ENCODE measurements around the gene ALOX5AP.

Gene ALOX5AP

DNA sequence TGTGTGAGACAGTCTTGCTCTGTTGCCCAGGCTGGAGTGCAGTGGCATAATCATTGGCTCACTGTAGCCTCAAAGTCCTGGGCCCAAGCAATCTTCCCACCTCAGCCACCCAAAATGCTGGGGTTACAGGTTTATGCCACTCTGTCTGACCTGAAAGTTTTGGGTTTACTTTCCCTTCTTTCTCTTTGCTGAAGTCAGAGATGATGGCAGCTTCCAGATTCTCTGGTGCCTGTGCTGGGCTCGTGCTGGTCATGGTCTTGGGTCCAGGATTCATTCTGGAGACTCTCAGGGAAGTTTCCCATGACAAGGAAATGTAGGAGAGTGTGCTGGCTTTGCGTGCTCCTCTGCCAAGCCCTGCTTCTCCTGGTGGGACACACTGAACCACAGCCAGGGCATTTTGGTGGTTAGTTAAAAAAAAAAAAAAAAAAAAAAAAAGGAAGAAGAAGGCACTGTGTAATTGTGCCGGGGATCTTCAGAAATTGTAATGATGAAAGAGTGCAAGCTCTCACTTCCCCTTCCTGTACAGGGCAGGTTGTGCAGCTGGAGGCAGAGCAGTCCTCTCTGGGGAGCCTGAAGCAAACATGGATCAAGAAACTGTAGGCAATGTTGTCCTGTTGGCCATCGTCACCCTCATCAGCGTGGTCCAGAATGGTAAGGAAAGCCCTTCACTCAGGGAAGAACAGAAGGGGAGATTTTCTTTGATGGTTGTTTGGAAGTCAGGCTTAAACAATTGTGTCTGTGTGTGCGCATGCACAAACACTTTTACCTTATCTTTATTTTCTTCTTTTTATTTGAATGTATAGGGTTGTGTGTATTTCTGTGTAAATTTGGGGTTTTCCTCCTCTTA lies at the start of gene ALOX5AP:
Gene ALOX5AP, plus strand, starts transcription at position 519 of the 847 bp plus-strand sequence. Its CDS starts 63 bp downstream, at position 582.
- H3K36me3 Mint-ChIP-seq: no peaks in the 10 kb centered on the region
- H3K4me3 Mint-ChIP-seq: peak within 1 kb of the TSS; percentile 83
- H3K9me3 Mint-ChIP-seq: no peaks in the 10 kb centered on the region
- H3K4me1 Mint-ChIP-seq: peaks cover 65% of the 10 kb centered on the region
- peak; percentile 95 for ATAC-seq
- peak within 1 kb of the TSS; percentile 86 for H3K27ac Mint-ChIP-seq
- no peaks in the 10 kb centered on the region for H3K27me3 Mint-ChIP-seq

DNA sequence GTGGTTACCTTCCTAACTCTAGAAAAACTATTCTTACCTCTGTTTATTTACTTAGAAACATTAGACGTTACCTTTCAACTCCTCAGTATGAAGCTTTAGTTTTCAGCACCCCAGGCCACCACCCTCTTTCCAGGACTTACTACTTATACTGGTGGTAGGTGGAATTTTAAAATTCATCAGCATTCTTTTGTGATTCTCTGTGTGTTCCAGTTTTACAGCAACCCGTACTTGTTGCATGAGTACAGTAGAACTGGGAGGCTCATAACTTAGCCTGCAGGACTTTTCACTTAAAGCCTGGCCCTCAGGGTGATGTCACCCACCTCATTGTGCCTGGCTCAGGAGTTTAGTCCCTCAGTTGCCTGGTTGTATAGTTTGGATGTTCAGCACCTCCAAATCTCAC lies 49.4 kb upstream of the ALOX5AP start:
- Mint-ChIP-seq H3K27ac (no peak overlapping the region), H3K36me3 (no peaks in the 10 kb centered on the region), H3K4me3 (no peak overlapping the region), H3K4me1 (peaks cover 14% of the 10 kb centered on the region), H3K9me3 (peaks cover 3% of the 10 kb centered on the region), H3K27me3 (no peaks in the 10 kb centered on the region)
- no peak for ATAC-seq

DNA sequence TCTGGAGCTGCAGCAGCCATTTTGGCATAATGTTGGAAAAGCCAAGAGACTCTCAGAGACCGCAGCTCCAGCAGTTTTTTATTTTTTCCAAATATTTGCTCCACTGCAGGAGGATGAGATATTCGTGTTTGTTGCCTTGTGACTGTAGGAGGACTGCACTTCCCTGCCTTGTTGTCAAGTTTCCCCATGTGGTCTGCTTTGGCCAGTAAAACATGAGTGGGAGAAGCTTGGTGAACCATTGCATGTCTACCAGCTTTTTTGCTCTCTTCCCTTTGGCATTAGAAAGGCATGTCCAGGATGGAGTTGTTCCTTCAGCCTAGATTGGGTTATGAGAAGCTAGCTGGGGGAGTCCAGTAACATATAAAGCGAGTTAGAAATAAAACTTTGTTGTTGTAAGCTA lies 47.7 kb upstream of the ALOX5AP start:
- H3K4me1 Mint-ChIP-seq: peaks cover 14% of the 10 kb centered on the region
- no peak overlapping the region for H3K27ac Mint-ChIP-seq
- H3K27me3 Mint-ChIP-seq: no peaks in the 10 kb centered on the region
- H3K9me3 Mint-ChIP-seq: peaks cover 3% of the 10 kb centered on the region
- no peak overlapping the region for H3K4me3 Mint-ChIP-seq
- H3K36me3 Mint-ChIP-seq: no peaks in the 10 kb centered on the region
- ATAC-seq: no peak

DNA sequence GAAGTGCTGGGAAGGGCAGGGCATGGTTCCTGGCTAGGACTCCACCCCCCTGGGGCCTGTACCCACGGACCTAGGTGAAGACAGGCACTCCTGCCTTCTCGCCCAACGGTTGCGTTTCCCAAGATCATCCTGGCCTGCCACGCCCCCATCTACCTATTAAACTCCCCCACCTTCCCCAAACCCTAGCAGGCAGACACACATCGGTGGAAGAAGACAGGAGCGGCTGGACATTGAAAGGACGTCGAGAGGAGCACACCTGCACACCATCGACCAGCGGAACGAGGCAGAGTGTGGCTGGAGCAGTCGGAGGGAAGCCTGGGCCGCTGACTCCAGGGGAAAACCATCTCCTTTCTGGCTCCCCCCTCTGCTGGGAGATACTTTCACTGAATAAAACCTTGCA lies 45.6 kb upstream of the ALOX5AP start:
- Mint-ChIP-seq H3K4me3 (peak overlapping the region; percentile 21), H3K27me3 (no peaks in the 10 kb centered on the region), H3K9me3 (peaks cover 3% of the 10 kb centered on the region), H3K4me1 (peaks cover 14% of the 10 kb centered on the region), H3K36me3 (no peaks in the 10 kb centered on the region), H3K27ac (peak overlapping the region; percentile 78)
- ATAC-seq: no peak

DNA sequence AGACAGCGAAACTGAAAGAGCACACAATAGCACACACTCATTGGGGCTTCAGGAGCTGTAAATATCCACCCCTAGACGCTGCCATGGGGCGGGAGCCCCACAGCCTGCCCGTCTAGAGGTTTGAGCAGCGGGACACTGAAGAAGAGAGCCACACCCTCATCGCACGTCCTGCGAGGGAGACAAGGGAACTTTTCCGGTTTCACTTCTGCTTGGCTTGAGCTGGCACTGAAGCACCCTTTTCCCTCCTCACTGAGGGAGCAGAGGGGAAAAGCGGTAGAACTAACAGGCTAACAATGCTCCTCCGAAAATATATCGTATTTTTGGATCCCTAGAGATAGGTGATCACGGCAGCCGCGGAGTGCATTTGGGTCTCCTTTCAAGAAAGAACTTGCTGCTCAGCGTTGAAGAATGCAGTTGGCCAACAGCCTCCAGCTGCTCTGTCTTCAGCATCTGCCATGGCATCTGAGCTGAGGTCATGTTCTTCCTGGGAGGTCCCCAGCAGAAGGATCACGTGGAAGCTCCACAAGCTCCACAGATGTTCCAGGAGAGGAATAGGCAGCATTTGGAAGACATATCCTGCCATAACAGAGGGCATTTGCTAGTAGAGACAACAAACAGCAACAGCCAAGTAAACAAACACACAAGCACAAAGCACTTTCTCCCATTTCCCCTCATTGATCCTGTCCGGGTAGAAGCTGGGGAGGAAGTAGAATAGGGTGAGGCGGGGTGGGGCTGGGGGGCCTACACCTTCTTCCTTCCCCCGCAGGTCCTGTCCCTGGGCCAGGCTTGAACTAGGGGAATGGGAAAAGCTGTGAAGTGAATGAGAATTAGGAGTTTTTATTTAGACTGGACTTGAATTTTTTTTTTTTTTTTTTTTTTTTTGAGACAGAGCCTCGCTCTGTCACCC lies 44.8 kb upstream of the ALOX5AP start:
- Mint-ChIP-seq H3K27me3 (no peaks in the 10 kb centered on the region), H3K27ac (peak overlapping the region; percentile 78), H3K9me3 (peaks cover 3% of the 10 kb centered on the region), H3K36me3 (no peaks in the 10 kb centered on the region), H3K4me1 (peaks cover 14% of the 10 kb centered on the region), H3K4me3 (peak overlapping the region; percentile 66)
- peak; percentile 76 for ATAC-seq

DNA sequence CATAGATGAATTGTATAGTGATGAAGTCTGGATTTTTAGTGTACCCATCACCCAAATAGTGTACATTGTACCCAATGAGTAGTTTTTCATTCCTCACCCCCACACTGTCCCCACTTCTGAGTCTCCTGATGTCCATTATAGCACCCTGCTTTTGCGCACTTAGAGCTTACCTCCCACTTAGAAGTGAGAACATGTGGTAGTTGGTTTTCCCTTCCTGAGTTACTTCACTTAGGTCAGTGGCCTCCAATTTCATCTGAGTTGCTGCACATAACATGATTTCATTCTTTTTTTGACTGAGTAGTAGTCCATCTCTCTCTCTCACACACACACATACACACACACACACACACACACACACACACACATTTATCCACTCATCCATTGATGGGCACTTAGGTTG lies 43.2 kb upstream of the ALOX5AP start:
- no peak for ATAC-seq
- Mint-ChIP-seq H3K9me3 (peaks cover 3% of the 10 kb centered on the region), H3K4me3 (no peak overlapping the region), H3K36me3 (no peaks in the 10 kb centered on the region), H3K27ac (no peak overlapping the region), H3K27me3 (peaks cover 9% of the 10 kb centered on the region), H3K4me1 (peaks cover 25% of the 10 kb centered on the region)

DNA sequence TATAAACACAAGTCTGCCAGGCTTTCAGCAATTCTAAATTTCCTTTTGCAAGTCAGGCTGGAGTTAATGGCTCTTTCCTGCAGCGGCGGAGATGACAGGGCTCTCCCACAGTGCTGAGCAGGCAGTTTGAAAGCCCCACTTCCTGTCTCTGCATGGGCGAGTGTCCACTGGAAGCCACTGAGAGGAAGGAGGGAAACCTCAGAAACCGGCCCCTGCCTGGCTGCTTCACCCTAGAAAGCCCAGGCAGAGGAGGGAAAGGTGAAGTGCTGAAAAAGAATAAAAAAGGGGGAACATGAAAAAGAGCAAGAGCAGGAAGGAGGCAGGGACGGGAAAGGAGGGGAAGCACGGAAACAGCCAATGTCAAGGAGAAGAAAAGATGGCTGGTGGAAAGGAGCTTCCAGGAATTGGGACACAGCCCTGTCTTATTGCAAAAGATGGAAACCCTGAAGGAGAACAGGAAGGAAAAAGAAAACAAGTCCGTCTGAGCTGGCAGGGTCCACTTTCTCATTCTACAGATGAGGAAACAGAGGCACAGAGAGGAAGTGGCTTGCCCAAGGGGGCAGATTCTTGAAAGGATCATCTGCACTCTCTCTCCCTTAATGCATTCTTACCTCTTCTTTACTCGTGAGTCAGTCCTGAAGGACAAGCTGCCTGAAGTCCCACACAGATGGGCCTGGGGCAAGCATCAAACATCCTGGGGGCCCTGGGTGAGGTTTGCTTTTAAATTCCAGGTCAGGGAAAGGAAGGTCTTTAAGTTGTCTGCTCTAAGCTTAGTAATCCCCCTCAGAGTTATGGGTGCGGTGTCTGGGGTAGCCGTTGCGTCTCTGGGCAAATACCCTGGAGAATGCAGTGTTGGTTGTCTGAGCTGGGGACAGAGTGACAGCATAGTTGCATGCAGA lies 38.8 kb upstream of the ALOX5AP start:
- H3K27ac Mint-ChIP-seq: no peak overlapping the region
- no peak overlapping the region for H3K4me3 Mint-ChIP-seq
- H3K36me3 Mint-ChIP-seq: no peaks in the 10 kb centered on the region
- H3K27me3 Mint-ChIP-seq: peaks cover 25% of the 10 kb centered on the region
- peaks cover 24% of the 10 kb centered on the region for H3K4me1 Mint-ChIP-seq
- no peaks in the 10 kb centered on the region for H3K9me3 Mint-ChIP-seq
- no peak for ATAC-seq

DNA sequence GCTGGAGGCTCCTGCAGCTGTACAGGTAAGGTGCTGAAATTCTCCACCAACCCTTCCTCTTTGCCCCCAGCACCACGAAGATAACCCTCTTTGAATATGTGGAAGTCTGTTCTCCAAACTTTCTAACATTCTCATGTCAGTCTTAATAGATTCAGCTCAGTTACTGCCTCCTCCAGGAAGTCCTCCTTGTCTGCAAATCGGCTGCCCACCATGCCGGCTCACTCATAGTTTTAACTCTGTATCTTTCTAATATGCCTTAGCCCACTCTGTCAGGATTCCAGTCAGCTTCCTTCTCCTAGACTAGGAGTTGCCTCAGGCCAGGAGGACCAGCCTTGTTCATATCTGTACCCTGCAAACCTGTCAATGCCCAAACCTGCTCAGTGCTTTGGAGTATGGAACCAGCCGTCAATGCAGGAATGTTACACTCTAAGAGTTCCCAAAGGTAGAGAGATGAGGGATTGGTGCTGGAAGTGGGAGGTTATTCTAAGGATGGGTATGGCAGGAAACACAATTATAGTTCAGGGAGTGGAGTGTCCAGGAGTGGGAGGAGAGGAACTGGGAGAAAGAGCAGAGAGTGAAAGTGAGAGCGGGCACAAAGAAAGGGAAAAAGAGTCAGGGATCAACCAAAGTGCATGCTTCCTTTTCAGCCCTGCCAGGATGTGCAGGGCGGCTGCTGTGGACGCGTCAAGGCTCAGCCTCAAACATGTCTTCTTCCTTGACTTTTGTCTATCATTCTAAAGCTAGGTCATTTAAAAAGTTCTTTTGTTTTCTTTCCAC lies 38.0 kb upstream of the ALOX5AP start:
- no peaks in the 10 kb centered on the region for H3K9me3 Mint-ChIP-seq
- no peak for ATAC-seq
- H3K4me3 Mint-ChIP-seq: no peak overlapping the region
- H3K27ac Mint-ChIP-seq: no peak overlapping the region
- H3K4me1 Mint-ChIP-seq: peaks cover 24% of the 10 kb centered on the region
- peaks cover 25% of the 10 kb centered on the region for H3K27me3 Mint-ChIP-seq
- H3K36me3 Mint-ChIP-seq: no peaks in the 10 kb centered on the region

DNA sequence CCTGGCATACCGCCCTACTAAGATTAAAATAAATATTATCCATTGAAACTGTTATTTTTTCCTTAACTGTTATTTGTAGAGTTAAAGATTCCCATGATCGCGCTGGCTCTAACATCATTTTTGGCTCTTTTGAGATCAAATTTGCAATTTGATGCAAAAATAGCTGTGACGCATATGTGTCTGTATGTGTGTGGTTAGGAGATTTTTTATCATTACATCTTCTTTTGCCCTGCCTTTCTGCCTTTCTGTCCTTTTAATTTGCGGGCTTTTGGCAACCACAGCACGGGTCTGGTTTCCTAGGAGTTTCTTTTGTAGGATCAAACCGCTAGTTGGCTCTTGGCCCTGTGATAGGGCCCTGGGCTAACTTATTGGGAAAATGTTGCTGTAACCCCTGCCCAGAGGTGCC lies 37.3 kb upstream of the ALOX5AP start:
- H3K27me3 Mint-ChIP-seq: peaks cover 25% of the 10 kb centered on the region
- H3K4me1 Mint-ChIP-seq: peaks cover 24% of the 10 kb centered on the region
- H3K9me3 Mint-ChIP-seq: no peaks in the 10 kb centered on the region
- H3K36me3 Mint-ChIP-seq: no peaks in the 10 kb centered on the region
- H3K27ac Mint-ChIP-seq: no peak overlapping the region
- no peak for ATAC-seq
- H3K4me3 Mint-ChIP-seq: no peak overlapping the region

DNA sequence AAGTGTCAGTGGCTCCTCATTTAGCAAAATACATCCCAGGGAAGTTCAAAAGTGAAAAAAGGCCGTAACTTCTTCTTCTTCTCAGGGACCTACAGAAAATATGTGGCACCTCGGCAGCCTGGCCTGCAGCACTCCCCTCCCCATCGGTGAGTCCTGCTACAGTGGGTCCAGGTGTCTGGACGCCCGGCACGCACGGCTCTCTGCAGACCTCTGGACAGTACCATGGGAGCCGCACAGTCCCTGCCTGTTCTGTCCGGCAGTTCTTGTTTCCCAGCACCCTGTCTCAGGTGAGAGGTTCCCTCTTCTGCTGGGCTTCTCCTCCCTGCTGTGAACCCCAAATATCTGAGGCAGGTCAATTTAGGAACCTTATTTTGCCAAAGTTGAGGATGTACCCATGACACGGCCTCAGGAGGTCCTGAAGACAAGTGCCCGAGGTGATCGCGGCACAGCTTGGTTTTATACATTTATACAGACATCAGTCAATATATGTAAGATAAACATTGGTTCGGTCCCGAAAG lies 36.8 kb upstream of the ALOX5AP start:
- peaks cover 24% of the 10 kb centered on the region for H3K4me1 Mint-ChIP-seq
- ATAC-seq: no peak
- H3K27ac Mint-ChIP-seq: no peak overlapping the region
- H3K36me3 Mint-ChIP-seq: no peaks in the 10 kb centered on the region
- no peak overlapping the region for H3K4me3 Mint-ChIP-seq
- H3K9me3 Mint-ChIP-seq: no peaks in the 10 kb centered on the region
- peaks cover 25% of the 10 kb centered on the region for H3K27me3 Mint-ChIP-seq

DNA sequence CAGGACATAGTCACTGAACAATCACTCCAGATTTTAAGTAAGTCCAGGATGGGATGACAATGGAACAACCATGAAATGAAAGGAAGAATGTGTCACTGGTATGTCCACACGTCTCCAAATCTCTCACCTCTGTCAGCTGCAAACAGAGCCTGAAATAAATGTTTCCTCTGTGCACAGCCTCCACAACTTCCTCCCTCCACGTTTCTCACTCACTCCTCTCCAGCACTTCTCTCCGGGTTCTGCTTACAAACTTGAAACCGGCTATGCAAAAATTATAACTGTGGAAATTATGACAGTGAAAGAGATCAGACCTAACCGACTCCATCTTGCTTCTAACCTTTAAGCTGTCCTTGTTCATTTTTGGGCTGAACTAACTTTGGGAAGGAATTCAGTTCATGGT lies 35.0 kb upstream of the ALOX5AP start:
- no peak overlapping the region for H3K27ac Mint-ChIP-seq
- peaks cover 25% of the 10 kb centered on the region for H3K27me3 Mint-ChIP-seq
- no peaks in the 10 kb centered on the region for H3K36me3 Mint-ChIP-seq
- no peak overlapping the region for H3K4me3 Mint-ChIP-seq
- ATAC-seq: no peak
- no peaks in the 10 kb centered on the region for H3K9me3 Mint-ChIP-seq
- H3K4me1 Mint-ChIP-seq: peaks cover 30% of the 10 kb centered on the region

DNA sequence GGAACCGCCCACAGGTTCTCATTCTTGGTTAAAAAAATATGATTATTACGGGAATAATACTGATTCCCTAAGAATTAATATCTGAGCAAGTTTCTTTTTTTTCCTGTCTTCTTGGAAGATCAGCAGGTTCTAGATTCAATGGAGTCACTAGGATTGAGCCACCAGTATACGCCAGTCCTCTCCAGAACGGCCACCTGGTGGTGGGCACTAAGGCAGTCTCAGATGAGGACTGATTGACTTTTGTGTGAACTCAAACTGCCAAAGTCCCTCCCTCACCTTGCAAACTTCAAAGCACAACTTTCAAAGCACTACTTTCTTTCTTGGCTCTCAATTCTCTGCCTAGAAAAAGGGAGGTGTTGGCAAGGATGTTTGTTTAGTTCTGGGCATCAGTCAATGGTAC lies 33.3 kb upstream of the ALOX5AP start:
- Mint-ChIP-seq H3K36me3 (no peaks in the 10 kb centered on the region), H3K27me3 (peaks cover 17% of the 10 kb centered on the region), H3K9me3 (no peaks in the 10 kb centered on the region), H3K27ac (no peak overlapping the region), H3K4me3 (no peak overlapping the region), H3K4me1 (peaks cover 20% of the 10 kb centered on the region)
- ATAC-seq: no peak

DNA sequence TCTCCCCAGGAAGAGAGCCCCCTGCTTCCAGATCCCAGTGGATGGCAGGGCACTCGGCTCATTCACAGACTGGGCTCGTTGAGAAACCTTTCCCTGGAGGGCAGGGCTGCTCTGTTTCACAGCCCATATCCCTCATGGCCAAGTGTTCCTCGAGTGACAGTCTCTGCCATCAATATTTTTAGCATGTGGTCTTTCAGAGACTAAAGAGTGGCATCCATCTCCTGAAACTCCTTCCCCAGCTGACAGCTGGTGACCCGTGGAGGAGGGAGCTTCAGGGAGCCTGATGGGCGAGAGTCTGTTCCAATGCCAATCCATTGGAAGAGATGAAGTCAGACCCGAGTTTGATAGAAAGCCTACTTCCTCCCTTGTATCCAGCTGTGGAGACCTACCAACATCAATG lies 30.7 kb upstream of the ALOX5AP start:
- peaks cover 12% of the 10 kb centered on the region for H3K4me1 Mint-ChIP-seq
- no peak for ATAC-seq
- H3K4me3 Mint-ChIP-seq: no peak overlapping the region
- H3K27me3 Mint-ChIP-seq: peaks cover 8% of the 10 kb centered on the region
- H3K9me3 Mint-ChIP-seq: no peaks in the 10 kb centered on the region
- H3K27ac Mint-ChIP-seq: no peak overlapping the region
- H3K36me3 Mint-ChIP-seq: no peaks in the 10 kb centered on the region

DNA sequence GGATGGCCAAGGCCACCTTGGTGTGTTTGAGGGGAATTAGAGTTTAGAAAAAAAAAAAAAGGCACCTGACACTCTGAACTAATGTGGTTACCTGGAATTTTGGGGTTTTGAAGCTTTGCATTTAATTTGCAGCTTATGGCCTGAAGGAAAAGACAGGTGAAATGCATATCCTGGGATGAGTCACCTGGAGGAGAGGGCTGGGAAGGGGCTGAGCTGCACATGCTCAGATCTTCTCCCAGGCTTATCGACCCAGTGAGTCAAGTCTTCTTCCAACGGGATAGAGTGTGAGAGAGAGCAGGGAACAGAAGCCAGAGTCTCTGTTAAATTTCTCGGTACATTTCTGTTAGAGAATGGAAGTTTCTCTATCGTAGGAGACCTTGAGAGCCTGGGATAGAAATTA lies 29.7 kb upstream of the ALOX5AP start:
- Mint-ChIP-seq H3K4me1 (peaks cover 7% of the 10 kb centered on the region), H3K4me3 (no peak overlapping the region), H3K27ac (no peak overlapping the region), H3K9me3 (no peaks in the 10 kb centered on the region), H3K27me3 (peaks cover 1% of the 10 kb centered on the region), H3K36me3 (no peaks in the 10 kb centered on the region)
- no peak for ATAC-seq
